Measurements from ENCODE around the gene INTS11. TPM values are rescaled to one million over a fixed set of nuclear protein-coding genes. Genes with fewer than 3 reads are reported as not detected.
A peak's percentile ranks its signal among the peaks of the same experiment; 100 is the strongest.

The INTS11 gene
- total and polyA plus RNA-seq, 10 of the 15 experiments (the other 5 are each of a cell fraction or from before 2014, with no cell fraction given): 2.5 to 117 (median 77.7) TPM

DNA sequence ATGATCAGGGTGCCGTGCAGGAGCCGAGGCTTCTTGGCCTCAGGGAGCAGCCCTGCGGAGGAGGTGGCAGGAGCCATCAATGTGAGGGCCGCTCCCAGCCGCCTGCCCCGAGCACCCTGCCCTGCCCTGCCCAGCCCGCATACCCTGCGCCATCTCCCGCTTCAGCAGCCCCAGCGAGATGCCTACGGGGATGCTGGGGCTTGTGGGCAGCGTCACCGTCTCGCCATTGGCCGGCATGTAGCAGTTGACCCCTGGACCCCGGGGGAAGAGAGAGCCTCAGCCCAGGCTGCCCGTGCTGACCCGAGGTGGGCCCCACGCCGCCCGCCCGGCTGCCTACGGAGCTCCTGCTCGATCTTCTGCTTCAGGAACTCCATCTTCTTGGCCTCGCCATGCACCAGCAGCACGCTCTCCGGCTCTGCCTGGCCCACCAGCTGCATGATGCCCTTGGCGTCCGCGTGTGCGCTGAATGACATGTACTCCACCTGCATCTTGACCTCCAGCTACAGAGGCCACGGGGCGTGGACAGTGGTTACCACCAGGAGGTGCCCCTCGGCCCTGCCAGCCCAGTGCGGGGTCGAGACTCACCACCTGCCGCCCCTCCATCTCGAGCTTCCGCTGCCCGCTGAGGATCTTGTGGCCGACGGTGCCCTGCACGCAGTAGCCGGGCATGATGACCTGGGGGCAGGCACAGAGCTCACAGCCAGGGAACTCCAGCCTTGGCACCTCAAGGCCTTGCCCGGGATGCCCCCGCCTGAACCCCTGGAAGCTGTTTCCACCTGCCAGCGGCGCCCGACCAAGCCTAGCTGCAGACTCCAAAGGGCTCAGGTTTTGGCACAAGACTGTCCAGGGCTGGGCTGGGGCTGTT lies 11.8 kb downstream of the INTS11 start:
- Histone ChIP-seq H2AFZ (ENCODE audit: control insufficient read depth, low read depth, low read length) (no peak overlapping the region), H3K27ac (ENCODE audit: control insufficient read depth, insufficient read depth) (no peak overlapping the region), H3K27me3 (replicated peaks in 1 of 2; ENCODE audit: control insufficient read depth in 2 of 2, insufficient read depth in 2 of 2, low read length in 1 of 2) (no peaks in the 10 kb centered on the region), H3K4me1 (ENCODE audit: control insufficient read depth, insufficient read depth, low read length) (no peaks in the 10 kb centered on the region), H3K4me3 (no peak overlapping the region), H3K36me3 (ENCODE audit: control insufficient read depth in 2 of 2, insufficient read depth in 2 of 2, low read length in 1 of 2) (peaks cover 3 to 34% of the 10 kb centered on the region in 2 experiments; a peak in 3 of 4 replicates), H3K79me2 (ENCODE audit: control insufficient read depth, insufficient read depth, low read length) (peaks cover 6% of the 10 kb centered on the region), H4K20me1 (ENCODE audit: control insufficient read depth, insufficient read depth) (no peaks in the 10 kb centered on the region), H3K9me3 (replicated peaks; ENCODE audit: control insufficient read depth, insufficient read depth, low read length) (no peaks in the 10 kb centered on the region), H3K9ac (ENCODE audit: control insufficient read depth, insufficient read depth, low read length) (no peak overlapping the region), H3K4me2 (ENCODE audit: control insufficient read depth, insufficient read depth) (no peak overlapping the region)
- in situ Hi-C loops (cut with MboI) (no loop called here), intact Hi-C loops (cut with micrococcal nuclease; ENCODE audit: unreplicated experiment) (no loop called here)
- ChIA-PET SMC1A (ENCODE audit: uncharacterized antibody, unreplicated experiment) (no interaction called here), POLR2A (no interaction called here), RAD21 (ENCODE audit: unreplicated experiment) (no interaction called here), CTCF (no interaction called here)
- no peak for ATAC-seq
- BruUV-seq (replicated peaks): TSS peak; percentile 45
- no peak for TF ChIP-seq HDAC6 (IDR thresholded peaks at IDR 0.05; ENCODE audit: unreplicated experiment)
- no peak for TF ChIP-seq ZNF274 (IDR thresholded peaks at IDR 0.05; ENCODE audit: insufficient read depth, insufficient read length)
- no peak for TF ChIP-seq TBL1XR1 (IDR thresholded peaks at IDR 0.05; ENCODE audit: low read depth, low read length)
- TF ChIP-seq POLR2A (IDR thresholded peaks at IDR 0.05; ENCODE audit: low read depth, low read length): peak; percentile 37
- no peak for TF ChIP-seq SUPT20H (IDR thresholded peaks at IDR 0.05; ENCODE audit: borderline replicate concordance, control insufficient read depth, low read depth, low read length)
- 0 out of 2 replicates have a peak, but pooled peaks have one; percentile 16 for TF ChIP-seq POLR2AphosphoS2 (IDR thresholded peaks at IDR 0.05; ENCODE audit: low read depth, low read length)
- TF ChIP-seq POLR2AphosphoS5 (IDR thresholded peaks at IDR 0.05; ENCODE audit: low read length): peak; percentile 51; the same call in 1 of the 2 replicates
- DNase-seq (ENCODE audit: low read depth, low spot score): no peak
- no peak for FAIRE-seq
- 90% methylated on average over 49 of the region's 49 CpGs for WGBS (ENCODE audit: insufficient coverage, insufficient replicate concordance, low lambda C conversion rate, missing lambda C conversion rate)
